Keratinocyte (primary cell): ENCODE measurements around the gene POU6F2.

ENCODE experiments used
- EZH2 ChIP-seq: IDR thresholded peaks from one replicate; pipeline ENCODE4 v1.6.1; 2012; ENCODE audit warnings: inconsistent platforms, mild to moderate bottlenecking, low read length, moderate library complexity
- TF ChIP-seq, protein P1 (sequence below), 3 experiments: IDR thresholded peaks in 1 of 3; conservative IDR thresholded peaks in 1 of 3; optimal IDR thresholded peaks in 1 of 3; 2 replicates in 2 of 3; 3 replicates in 1 of 3; pipeline versions ENCODE3 to v1.5.1; 2011; ENCODE audit warnings: low read length in 3 of 3, mild to moderate bottlenecking in 3 of 3, moderate library complexity in 2 of 3, control low read depth in 1 of 3, inconsistent platforms in 1 of 3; ENCODE audit not compliant: insufficient read depth in 2 of 3; ENCODE audit errors: extremely low read depth in 1 of 3

DNA sequence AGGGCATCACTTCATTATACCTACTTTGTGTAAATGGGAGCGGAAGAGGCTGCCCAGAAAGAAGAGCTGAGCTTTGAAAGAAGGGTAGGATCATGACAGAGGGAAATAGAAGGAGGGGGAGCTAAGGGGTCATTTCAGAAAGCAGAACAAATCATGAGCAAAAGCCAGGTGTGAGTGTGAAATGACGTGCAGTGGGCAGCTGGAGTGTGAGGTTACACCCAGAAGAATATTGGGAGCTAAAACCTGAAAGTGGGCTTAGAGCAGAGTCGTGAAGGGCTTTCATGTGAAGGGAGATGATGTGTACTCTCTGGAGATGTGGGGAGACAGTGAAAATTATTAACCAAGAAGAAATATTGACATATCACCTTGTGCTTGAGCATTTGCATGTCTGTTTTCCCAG is 343.5 kb downstream of the POU6F2 start:
- TF ChIP-seq, protein P1, sequence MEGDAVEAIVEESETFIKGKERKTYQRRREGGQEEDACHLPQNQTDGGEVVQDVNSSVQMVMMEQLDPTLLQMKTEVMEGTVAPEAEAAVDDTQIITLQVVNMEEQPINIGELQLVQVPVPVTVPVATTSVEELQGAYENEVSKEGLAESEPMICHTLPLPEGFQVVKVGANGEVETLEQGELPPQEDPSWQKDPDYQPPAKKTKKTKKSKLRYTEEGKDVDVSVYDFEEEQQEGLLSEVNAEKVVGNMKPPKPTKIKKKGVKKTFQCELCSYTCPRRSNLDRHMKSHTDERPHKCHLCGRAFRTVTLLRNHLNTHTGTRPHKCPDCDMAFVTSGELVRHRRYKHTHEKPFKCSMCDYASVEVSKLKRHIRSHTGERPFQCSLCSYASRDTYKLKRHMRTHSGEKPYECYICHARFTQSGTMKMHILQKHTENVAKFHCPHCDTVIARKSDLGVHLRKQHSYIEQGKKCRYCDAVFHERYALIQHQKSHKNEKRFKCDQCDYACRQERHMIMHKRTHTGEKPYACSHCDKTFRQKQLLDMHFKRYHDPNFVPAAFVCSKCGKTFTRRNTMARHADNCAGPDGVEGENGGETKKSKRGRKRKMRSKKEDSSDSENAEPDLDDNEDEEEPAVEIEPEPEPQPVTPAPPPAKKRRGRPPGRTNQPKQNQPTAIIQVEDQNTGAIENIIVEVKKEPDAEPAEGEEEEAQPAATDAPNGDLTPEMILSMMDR (optimal IDR thresholded peaks at IDR 0.05 in 1 of 3, IDR thresholded peaks at IDR 0.05 in 1 of 3, conservative IDR thresholded peaks at IDR 0.05 in 1 of 3; ENCODE audit: extremely low read depth in 1 of 3, insufficient read depth in 2 of 3, low read length in 3 of 3): no peak
- no peak for TF ChIP-seq EZH2
